HG03045 (cell line): Measurements from ENCODE around the gene IL13RA1.
"Not testable (repeated sequence)": the region's sequence is repeated elsewhere in the genome, so short reads cannot be mapped to it uniquely, and the experiment has no call there.

ENCODE experiments used
- ATAC-seq: cut with Tn5 transposase; IDR thresholded peaks from one replicate; pipeline ENCODE4 v1.9.1; 2021; ENCODE audit warnings: mild to moderate bottlenecking, moderate library complexity; ENCODE audit not compliant: unreplicated experiment

IL13RA1 gene

GRCh38 chrX:118727686-118728339 lies 407 bp downstream of the IL13RA1 start:
- ATAC-seq, result peak; percentile 25

GRCh38 chrX:118729042-118729652 lies 1.7 kb downstream of the IL13RA1 start:
- no peak for ATAC-seq

DNA sequence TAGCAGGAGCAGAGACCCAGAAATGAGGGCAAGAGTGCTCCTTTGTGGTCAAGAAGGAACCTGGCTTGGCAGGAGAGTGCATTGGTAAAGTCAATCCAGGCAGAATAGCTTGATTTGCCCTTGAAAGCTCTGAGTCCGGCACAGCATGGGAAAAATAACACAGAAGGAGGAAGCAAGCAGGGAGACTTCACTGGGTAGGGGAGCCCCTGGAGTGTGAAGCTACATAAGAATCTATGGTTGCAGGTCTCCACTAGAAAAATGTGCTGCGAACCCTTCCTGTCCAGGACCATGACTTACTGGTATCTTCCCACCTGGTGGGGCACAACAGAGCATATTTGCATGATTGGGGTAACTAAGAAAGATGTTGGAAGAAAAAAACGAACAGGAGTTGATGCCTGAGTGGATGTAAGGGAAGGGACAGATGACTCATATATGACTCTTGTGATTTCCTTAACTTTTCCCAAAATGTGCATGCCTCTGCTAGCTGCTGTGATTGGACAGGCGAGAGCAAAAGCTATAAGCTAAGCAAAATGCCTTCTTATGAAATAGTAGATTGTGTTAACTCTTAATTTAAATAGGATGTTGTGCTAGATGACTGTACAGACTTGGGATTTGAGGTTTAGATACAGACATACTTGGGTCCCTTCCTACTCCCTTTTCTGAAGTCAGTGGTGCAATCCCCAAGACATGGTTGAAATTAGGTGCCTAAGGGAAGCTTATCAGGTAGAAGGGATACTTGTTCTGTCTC lies 3.3 kb downstream of the IL13RA1 start:
- ATAC-seq, result no peak

DNA sequence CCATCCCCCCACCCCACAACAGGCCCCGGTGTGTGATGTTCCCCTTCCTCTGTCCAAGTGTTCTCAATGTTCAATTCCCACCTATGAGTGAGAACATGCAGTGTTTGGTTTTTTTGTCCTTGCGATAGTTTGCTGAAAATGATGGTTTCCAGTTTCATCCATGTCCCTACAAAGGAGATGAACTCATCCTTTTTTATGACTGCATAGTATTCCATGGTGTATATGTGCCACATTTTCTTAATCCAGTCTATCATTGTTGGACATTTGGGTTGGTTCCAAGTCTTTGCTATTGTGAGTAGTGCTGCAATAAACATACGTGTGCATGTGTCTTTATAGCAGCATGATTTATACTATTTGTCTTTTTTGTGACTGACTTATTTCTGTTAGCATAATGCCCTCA lies 5.1 kb downstream of the IL13RA1 start:
- ATAC-seq, result not testable (repeated sequence)

DNA sequence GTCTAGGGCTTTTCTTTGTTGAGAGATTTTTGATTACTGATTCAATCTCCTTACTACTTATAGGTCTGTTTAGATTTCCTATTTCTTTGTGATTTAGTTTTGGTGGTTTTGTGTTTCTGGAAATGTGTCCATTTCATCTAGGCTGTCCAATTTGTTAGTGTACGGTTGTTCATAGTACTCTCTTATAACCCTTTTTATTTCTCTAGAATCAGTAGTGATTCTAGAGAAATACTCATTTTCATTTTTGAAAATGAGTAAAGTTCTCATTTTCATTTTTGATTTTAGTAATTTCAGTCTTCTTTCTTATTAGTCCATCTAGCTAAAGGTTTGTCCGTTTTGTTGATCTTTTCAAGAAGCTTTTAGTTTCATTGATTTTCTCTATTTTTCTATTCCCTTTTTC lies 7.5 kb downstream of the IL13RA1 start:
- no peak for ATAC-seq

DNA sequence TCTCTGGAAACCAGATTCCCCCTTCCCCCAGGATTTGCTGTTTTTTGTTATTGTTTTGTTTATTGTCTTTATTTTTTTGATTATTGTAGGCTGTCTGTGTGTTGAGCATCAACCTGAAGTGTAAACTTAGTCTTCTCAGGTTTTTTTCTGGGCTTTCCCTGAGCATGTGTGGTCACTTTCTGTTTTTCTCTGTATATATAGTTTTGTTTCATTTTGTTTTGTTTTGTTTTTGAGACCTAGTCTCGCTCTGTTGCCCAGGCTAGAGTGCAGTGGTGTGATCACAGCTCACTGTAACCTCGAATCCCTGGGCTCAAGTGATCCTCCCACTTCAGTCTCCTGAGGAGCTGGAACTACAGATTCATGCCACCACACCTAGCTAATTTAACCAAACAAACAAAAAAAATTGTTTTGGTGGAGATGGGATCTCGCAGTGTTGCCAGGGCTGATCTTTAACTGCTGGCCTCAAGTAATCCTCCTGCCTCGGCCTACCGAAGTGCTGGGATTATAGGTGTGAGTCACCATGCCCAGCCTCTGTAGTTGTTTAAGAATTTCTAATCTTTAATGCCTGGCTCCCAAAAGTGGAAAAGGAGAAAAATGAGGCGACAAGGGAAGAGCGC lies 9.1 kb downstream of the IL13RA1 start:
- ATAC-seq, result peak; percentile 75

DNA sequence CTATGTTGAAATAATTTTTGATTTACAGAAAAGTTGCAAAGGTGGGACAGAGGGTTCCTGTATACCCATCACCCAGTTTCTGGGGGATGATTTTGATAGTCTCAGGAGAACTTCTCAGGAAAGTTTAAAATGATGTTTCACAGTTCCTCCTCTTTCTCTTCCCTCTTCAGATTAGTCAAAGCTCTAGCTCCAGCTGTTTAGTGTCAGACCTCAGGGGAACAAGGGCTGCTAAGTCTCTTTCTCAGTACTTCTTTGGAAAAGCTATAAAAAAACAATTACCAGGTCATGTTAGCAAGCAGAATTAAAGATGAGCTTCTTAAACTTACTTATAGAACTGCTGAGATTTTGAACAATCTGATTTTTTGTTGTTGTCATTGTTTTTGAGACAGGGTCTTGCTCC lies 12.2 kb downstream of the IL13RA1 start:
- no peak for ATAC-seq

DNA sequence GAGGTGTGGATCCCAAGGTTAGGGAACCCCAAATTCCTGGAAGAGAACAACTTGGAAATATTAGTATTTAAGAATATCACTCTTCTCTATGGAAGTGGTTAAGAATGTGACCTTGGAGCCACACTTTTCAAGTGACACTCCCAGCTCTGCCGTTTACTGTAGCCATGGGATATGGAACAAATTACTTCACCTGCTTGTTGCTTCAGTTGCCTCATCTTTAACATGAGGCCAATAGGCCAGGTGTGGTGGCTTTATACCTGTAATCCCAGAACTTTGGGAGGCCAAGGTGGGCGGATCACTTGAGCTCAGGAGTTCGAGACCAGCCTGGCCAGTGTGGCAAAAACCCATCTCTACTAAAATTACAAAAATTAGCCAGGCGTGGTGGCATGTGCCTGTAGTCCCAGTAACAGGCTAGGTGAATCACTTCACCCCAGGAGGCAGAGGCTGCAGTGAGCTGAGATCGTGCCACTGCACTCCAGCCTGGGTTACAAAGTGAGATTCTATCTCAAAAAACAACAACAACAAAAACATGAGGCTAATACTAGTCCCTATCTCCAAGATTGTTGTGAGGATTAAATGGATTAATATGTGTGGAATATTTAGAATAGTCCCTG lies 13.0 kb downstream of the IL13RA1 start:
- no peak for ATAC-seq

- ATAC-seq, result no peak
These were observed 14.8 kb downstream of the IL13RA1 start for GRCh38 chrX:118742176-118742575.

- no peak for ATAC-seq
These were observed 18.2 kb downstream of the IL13RA1 start for GRCh38 chrX:118745570-118745969.

DNA sequence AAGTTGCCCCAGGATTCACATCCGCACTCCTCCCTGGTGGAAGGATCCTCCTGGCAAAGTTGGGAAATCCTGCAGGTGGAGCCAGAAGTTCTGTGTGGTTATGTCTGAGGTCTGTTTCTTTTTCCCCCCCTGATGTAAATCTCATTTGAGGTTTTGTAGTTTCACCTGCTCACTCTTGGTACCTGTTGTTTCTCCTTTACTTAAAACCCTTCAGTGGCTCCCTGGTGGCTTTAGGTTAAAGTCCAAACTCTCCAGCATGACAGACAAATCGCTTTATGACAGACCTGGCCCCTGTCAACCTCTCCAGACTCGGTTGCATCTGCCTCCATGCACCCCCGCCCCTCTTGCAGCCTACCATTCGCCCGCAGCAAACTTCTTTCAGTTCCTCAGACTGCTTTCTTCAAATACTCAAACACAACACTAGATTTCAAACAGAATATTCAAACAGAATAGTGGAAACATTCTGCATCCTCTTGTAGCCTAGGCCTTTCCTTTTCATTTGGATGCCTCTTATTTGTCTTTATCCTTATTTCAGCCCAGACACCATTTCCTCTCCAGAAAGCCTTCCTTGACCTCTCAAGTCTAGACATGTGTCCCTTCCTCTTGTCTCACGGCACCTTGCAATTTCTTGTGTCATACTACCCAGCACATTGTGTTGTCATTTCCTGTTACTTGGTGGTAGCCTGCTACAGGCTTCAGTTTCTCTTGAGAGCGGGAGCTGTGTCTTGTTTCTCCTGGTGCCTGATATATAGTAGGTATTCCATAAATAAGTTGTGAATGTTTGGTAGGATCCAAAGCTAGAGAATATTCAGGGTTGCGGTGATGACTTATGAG lies 24.8 kb downstream of the IL13RA1 start:
- peak; percentile 82 for ATAC-seq

- ATAC-seq, result no peak
These were observed 28.2 kb downstream of the IL13RA1 start for GRCh38 chrX:118755633-118756032.

DNA sequence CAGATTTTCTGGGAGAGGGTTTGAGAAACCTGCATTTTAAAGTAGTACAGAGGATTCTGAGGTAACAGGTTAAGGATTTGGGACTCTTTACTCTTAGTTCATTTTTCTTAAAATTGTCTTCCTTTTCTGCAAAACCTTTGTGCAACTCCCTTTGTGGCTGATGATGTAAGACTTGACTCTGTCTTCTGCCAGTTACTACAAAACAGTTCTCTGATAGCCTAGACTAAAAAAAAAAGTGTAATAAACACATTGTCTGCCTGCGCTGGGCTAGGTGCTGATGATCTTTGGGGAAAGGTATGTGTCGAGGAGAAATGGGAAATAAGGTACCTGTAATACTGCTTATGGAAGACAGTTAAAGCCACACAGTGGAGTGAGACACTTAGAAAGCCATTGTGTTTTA lies 28.7 kb downstream of the IL13RA1 start:
- no peak for ATAC-seq

GRCh38 chrX:118758511-118758910 lies 31.1 kb downstream of the IL13RA1 start:
- ATAC-seq, result no peak

DNA sequence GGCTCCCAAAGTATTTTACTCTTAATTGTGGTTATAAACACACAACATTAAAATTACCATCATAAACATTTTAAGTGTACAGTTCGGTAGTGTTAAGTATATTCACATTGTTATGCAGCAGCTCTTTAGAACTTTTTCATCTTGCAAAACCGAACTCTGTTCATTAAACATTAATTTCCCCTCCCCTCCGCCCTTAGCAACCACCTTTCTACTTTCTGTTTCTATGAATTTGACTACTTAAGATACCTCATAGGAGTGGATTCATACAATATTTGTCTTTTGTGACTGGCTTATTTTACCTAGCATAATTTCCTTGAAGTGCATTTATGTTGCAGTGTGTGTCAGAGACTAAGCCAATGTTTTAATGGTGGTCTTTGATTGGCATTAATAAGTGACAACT lies 32.6 kb downstream of the IL13RA1 start:
- ATAC-seq, result no peak

GRCh38 chrX:118761939-118762707 lies 34.7 kb downstream of the IL13RA1 start:
- no peak for ATAC-seq

- no peak for ATAC-seq
These were observed 36.1 kb downstream of the IL13RA1 start for GRCh38 chrX:118763489-118763888.

GRCh38 chrX:118764122-118764521 lies 36.7 kb downstream of the IL13RA1 start:
- ATAC-seq, result no peak

DNA sequence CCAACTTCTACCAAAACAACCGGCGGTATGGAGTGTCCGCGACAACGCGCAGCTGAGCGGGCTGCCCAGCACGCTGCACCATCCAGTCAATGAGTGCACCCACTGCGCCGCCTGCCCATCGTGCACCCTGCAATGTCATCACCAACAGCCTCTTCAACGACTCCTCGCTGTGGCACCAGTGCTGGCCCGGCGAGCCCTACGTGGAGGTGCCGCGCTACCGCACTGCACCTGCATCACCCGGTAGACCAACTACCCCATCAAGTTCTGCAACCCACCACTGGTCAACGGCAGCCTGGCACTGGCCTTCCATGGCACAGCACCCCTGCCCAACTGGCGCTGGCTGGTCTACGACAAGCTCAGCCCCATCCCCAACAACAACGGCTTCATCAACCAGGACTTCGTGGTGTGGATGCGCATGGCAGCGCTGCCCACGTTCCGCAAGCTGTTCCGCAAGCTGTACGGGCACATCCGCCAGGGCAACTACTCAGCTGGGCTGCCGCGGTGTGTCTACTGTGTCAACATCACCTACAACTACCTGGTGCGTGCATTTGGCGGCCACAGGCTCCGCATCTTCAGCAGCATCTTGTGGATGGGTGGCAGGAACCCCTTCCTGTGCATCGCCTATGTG lies 42.8 kb downstream of the IL13RA1 start:
- ATAC-seq, result no peak
